GM04503 (cell line): ENCODE data around the gene SYT15B.
"Not testable (repeated sequence)": the region's sequence is repeated elsewhere in the genome, so short reads cannot be mapped to it uniquely, and the experiment has no call there.

Source experiments
- DNase-seq: peaks from one replicate; pipeline ENCODE4 v3.0.0-alpha.2; 2012; ENCODE audit warnings: low read depth

The SYT15B gene

DNA sequence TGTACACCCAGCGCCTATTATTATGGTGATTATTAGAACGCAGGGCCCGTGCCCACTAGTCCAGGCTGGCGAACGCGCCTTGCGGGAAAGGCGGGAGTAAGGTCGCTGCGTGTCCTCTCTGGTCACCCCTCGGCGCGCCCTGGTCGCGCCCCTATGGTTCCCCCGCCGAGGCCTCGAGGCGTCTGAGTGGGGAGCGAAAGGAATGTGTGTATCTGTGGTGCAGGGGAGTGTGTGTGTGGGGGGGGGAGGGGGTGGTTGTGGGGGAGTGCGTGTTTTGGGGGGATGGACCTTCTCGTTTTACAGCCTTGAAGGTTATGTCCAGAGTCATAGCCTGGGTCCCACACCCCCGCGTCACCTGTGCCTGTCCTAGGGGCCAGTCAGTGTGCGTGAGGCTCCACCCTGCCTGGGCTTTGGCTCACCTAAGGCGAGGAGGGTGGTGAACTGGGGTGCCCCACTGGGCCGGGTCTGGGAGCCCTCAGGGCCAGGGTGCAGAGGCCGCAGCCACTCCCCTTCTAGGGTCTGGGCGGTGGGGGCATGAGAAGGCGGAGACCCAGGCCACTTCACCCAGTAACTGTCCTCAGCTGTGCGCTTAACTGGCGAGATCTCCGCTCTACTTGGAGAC lies at the start of gene SYT15B:
Gene SYT15B, minus strand, starts transcription at position 39 of the 622 bp plus-strand sequence. CDS start 952 bp downstream, outside the sequence.
- DNase-seq = not testable (repeated sequence)

DNA sequence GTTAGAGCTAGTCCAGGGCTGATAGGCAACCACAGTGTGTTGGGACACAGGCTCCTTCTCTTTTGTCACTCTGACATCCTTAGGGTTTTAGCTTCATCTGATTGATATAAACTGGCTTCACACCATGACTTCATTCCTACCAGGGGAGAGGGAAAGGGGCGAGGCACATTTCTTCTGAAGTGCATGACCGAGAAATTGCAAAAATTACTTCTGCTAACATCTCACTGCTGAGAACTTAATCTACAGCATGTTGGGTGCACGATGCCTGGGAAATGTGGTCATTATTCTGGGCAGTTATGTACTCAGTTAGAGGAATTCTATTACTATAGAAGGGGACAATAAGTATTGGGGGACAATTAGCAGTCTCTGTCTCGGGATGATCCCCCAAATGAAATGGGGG lies 16.2 kb upstream of the SYT15B start:
- DNase-seq = not testable (repeated sequence)

DNA sequence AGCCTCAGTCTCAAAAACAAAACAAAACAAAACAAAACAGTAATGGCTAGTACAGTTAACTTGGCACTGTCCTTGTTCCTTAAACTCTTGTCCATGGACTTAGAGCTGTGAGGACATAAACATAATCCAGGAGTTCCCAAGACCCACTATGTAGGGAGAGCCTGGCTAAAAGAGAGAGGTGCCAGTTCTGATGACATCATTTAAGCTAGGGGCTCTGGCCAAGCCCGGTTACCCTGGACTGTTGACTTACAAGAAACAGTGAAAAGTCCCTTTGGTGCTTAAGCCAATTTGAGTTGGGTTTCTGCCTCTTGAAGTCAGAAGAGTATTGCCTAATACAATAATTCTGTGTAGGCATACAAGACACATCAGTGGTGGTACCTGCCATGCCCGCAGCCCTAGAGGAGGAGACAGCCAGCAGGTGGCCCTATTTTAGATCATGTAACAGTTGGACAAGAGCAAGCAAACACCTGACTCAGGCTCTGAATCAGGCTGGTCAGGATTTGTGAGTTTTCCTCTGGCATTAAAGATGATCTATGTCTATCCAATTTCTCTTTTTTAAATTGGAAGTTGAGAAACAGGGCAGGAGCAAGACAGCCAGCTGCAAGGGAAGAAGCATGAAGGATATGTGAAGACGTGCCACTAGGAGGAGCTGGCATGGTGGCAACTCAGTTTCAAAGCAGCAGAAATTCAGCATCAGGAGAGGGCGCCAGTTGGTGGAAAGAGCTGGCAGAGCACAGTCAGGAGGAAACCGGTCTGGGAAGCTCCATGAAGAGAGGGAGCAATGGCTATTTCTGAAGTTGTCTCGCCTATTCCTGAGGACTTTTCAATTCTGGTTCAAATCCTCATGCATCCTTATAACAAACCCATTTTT lies 12.2 kb upstream of the SYT15B start:
- DNase-seq = peak; percentile 3

DNA sequence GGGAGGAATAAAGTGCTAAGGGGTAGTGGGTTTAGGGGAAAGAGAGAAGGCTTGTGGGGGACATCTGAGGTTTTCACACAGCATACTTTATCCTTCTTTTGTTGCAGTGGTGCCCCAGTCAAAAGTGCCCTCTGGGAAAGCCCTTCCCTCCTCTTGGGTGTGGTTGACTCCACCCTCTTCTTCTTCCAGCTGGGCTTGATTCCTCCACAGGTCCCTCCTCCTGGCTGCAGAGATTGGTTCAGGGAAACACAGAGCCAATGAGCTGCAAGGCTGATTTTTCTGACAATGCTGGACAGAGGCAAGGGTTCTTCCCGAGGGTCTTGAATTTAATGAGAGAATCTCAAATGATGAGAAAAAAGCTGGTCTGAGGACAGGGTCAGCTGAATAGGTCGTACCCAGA lies 7.4 kb upstream of the SYT15B start:
- DNase-seq = not testable (repeated sequence)

DNA sequence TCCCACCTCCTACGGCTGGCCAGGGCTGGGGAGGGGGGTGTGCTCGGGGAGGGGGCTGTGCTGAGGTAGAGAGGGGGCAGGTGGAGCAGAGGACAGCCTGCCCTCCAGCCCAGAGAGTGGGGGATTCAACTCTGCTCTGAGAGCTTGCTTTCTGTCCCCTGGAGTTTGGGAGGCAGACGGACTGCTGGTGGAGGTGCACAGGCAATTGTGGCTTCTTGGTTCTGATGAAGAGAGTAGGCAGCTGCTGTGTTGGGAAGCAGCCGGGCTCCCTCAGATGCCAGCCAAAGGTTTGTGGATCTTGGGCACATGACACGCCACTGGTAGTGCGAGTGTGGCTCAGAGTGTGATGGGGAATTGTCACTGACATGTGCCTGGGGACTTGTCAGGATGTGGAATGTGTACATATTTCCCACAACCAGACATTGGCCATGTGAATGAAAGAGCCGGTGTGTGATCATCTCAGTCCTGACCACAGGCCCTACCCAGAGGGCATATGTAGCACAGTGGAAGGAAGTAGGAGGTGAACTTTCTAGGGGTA lies 5.3 kb upstream of the SYT15B start:
- not testable (repeated sequence) for DNase-seq

DNA sequence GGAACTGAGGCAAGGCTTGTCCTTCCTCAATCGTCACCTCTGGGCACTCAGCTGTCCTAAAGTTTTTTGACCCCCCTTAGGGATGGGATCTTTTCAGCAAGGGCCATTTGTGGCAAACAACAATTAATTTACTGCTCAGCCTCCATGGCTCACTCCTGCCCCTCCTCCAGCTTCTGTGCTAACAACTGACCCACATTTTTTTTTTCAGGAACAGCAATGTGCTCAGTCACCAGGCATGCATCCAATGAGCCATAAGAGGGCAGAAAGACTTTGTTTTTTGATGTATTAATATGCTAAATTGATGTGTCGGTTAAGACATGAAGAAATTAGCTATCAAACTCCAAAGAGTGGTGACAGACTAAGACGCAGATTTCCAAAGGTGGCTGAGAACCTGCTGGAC lies 4.7 kb upstream of the SYT15B start:
- DNase-seq = peak; percentile 21

DNA sequence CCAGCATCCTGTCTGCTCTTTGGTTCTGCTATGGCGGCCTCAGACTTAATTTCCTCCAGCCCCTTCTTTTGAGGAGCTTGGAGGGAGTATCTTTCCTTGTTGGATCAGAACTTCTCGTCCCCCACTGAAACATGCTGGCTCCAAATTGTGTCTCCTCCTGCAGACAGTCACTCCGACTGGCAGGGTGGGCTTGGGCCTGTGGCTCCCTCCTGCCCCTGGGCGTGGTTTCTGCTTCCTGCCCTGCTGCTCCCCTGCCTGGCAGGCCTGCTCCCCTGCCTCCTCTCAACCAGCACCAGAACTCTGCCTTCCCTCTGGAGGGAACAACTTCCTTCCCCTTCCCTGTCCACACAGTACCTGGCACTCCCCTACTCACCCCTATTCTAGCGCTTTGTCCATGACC lies 3.8 kb upstream of the SYT15B start:
- DNase-seq = not testable (repeated sequence)

DNA sequence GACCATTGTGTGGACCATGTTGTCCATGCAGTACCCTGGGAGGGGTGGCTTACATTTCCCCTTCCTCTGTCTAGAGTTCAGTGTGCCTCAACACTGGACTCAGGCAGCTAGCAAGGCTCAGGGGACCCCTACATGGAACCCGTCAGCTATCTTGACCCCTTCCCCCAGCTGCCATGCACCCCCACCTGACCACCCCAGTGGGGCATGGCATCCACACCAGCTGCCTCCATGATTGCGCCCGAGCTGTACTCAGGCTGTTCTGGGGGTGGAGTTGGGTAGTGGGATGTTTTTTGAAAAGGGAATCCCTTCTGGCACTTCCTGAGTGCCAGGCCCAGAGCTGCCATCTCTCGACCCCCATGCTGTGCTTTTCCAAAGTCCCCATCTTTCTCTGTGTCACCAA lies 1.8 kb upstream of the SYT15B start:
- not testable (repeated sequence) for DNase-seq

DNA sequence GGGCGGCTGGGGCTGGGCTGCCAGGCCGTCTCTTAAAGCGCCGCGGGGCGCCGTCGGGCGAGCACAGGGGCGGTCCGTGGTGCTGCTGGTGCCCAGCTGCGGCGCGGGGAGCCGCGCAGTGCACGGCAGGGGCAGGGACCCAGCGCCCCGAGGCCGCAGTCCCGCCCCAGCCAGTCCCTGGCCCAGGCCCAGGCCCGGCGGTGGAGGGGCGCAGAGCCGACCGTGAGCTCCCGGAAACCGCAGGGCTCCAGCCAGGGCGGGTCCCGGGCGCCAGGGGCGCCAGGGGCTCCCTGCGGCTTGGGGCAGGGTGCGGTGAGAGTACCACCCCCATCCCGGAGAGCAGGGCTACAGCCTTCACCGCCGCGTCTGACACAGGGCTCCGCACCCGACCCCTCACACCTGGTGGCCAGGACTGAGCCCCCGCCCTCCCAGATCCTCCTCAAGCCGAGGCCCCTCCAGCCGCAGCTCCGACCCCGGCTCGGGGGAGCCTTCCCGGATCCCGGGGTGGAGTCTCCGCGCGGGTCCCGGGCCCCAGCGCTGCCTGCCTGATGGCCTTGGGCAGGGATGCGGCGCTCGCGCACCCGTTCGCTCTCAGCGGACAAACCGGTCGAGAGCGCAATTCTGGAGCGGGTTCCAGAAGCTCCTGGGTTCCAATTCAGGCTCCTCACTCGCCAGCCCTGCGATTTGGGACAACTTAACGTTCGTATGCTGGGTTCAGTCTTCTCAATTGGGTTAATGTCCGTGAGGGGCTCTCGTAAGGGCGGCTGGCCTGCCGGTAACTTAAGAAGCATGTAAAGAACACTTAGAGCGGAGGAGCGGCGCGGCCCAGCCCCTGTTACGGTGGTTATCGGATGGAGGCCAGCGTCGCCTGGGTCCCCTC lies 478 bp downstream of the SYT15B start:
- not testable (repeated sequence) for DNase-seq

DNA sequence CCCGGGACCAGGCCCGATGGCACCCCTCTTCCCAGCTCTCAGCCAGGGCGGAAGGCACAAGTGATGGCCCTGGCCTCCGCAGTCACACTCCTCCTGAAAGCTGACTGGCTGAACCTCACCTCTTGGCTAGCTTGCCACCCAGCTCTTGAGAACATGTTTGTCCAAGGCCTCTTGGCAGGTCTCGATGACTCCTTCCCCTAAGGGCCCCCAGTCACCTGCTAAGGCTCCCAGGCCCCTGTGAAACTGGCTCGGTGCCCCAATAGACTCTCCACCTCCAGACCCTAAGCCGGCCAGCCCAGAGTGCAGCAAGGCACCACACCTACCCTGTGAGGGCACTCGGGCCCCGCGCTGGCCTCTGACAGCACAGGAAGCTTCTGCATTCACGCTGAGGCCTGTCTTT lies 4.5 kb downstream of the SYT15B start:
- DNase-seq = not testable (repeated sequence)

DNA sequence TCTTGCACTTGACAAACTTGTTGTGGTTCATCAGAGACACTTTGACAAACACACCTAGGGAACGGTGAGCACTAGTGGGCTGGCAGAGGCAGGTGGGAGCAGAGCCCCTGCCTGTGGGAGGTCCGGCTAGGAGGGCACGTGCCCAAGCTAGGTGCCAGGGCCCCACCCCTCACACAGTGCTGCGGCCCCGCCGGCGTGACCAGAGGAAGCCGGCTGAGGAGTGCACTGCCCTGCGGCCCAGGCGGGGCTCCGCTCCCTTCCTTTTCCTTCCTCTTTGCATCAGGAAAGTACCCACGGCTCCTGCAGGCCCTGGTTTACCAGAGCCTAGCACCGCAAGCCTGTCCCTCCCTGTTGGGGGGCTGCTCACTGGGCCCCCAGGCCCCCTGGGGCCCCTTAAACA lies 7.2 kb downstream of the SYT15B start:
- DNase-seq = not testable (repeated sequence)

DNA sequence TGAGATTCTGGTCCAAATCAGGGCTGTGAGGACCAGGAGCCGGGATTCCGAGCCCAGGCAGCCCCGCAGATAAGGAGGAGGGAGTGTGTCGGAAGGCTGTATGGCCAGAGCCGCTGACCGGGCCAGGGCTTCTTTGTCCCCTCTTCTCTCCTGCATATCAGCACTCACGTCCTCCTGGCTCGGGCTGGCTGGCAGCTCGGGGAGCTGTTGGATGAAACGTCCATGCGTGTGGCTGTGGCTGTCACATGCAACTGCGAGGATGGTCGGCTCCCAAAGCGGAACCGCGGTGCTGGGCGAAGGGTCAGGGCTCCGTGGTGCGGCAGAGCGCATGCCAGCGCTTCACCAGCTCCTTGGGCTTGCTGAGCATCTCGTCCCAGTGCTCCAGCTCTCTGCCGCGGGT lies 9.5 kb downstream of the SYT15B start:
- not testable (repeated sequence) for DNase-seq

DNA sequence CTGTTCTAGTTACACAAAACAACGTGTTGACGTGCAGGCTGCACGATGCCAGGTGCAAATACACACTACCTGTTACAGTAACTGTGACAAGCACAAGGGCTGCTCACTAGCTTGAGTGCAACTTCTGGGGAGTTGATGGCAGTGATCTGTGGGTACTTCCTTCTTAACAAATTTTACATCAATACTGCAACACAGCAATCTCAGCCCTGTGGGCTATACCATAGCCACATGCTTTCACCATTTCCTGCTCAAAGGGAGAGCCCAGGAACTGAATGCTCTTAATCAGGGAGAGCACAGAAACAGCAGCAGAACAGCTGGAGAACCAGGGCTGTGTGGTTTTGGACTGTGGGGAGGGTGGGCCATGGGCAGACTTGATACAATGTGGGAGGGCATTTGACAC lies 10.2 kb downstream of the SYT15B start:
- DNase-seq = not testable (repeated sequence)

DNA sequence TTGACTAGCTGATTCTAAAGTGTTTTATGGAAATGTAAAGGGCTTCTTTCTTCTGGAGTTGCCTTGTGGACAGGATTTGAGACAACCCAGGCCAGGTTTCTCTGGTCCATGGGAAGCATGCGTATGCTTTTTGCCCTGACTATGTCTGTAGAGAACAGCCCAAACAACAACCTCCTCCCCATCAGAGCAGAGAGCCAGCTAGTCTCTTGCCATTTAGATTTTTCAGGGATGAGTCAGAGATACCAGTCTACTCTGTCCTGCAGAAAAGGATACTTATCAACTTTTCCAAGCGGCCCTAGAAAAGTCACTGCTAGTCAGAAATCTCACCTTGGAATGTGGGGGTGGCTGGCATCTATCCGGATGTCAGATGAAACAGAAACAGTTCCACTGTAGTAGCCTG lies 11.6 kb downstream of the SYT15B start:
- DNase-seq = not testable (repeated sequence)

DNA sequence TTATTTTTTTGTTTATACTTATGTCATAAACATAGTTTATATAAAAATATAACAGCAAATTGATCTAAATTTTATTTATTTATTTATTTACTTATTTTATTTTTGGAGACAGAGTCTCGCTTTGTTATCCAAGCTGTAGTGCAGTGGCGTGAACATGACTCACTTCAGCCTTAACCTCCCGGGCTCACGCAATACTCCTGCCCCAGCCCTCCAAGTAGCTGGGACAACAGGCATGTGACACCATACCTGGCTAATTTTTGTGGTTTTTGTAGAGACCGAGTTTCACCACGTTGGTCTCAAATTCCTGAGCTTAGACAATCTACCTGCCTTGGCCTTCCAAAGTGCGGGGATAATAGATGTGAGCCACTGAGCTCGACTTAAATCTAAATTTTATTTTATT lies 13.0 kb downstream of the SYT15B start:
- DNase-seq = not testable (repeated sequence)

DNA sequence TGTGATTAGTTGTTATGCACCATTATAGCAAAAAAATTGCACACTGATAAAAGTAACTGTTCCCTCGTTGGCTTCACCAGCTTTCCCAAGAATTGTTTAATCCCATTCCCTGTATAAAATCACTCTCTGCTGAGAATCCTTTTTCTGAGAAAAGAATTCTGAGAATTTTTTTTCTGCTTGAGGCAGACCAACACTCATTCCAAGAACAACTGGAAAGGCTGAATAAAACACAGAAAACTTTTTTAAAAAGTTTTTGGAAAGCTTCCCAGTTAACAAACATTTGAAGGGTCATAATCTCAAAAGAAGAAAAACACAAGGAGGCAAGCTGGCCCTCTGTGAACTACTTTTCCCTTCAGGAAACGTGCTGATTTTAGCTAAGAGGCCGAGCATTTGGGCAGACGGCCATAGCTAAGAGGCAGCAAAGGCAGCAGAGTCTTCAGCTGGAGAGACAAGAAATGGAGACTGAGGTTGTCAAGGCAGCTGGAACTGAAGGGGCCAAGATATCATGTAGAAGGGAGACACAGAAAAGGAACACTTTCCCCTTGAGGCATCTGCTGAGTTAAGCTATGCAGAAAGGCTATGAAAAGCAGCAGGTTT lies 16.5 kb downstream of the SYT15B start:
- not testable (repeated sequence) for DNase-seq

DNA sequence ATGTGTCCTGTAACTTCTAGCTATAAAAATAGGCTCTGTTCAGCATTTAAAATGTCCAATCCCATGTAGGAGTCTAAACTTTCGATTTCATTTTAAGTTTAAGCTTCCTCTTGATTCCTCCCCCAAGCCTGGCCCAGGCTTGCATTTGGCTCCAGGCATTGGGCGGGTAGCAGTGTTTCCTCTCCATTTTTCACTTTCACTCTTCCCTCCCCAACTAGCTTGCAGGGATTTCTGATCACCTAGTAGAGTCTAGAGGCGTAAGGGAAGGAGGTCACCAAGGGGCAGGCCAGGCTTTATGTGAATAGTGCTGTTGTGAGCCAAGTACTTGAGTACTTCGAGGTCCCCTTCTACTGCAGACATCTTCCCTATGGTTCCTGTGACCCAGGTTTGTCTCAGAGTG lies 18.5 kb downstream of the SYT15B start:
- not testable (repeated sequence) for DNase-seq

DNA sequence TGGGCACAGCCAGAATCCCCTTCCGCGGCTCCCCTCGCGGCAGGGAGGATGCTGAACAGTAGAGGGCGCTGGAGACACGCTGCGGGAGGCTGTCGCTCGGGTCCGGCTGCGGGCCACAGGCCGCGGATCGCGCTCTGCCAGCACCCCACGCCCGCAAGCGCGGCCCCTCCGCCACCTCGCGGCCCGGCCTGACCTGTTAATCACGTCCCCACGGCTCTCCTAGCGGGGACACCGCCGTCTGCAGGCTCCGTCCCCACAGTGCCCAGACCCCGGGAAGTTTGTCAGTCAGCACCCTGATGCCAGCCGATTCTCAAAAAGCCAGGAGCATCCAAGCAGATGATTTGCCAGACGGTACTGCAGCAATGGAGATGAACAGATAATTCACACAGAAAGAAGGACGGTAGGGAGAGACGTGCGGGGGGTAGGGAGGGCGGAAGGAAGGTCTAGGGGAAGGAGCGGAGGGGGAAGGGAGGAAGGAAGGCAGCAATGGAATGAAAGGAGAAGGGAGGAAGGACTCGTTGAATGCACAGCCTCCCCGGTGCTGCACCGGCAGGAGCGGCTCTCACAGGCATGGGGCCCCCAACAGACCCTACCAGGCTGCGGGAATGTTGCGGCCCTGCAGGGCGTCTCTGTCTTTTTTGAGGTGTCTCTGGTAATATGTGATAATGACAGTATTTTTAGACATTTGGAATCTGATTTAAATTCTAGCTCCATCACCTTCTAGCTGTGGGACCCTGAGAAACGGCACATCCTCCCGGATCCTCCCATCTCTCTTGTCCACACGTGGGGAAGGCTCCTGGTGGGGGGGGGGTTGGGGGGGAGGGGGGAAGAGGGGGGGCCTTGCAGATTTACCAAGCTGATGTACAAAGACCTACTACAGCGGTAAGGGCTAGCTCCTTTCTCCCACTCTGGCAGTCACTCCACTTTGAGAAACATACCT lies 19.5 kb downstream of the SYT15B start:
- DNase-seq = not testable (repeated sequence)

DNA sequence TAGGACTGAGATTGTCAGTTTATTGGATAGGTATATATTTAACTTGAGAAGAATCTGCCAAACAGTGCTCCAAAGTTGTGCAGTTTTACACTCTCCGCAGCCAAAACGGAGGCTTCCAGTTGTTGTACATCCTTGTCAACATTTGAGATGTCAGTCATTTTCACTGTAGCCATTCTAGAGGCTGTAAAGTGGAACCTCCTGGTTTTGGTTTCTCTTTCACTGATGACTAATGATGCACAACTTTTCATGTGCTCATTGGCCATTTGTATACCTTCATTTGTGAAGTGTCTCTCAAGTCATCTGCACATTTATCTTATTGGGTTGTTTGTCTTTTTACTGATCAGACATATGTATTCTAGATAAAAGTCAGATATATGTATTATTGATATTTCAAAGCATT lies 22.5 kb downstream of the SYT15B start:
- not testable (repeated sequence) for DNase-seq

DNA sequence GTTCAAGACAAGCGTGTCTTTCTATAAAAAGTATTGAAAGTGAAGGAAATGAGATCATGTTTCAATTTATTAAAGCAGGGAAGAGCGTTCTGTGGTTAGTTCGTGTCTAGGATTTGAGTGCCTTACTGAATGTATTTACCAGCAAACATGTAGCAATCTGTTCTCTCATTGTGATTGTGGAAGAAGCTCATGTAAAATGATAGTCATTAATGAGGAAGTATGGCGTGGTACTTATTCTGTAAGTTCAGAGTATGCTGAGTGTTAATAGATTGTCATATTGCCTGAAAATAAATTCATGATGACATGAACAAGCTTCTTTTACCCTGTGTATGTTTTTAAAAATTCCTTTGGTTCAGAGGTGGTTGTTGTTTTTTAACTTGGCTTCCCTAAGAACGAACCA lies 32.5 kb downstream of the SYT15B start:
- not testable (repeated sequence) for DNase-seq
